ENCODE measurements around the gene SUPT6H. TPM values are rescaled to one million over a fixed set of nuclear protein-coding genes. Genes with fewer than 3 reads are reported as not detected.

The SUPT6H gene
- total and polyA plus RNA-seq, 2 of the 8 experiments (the other 6 are each of a cell fraction or from before 2014, with no cell fraction given) = 32.0 to 59.9 TPM

DNA sequence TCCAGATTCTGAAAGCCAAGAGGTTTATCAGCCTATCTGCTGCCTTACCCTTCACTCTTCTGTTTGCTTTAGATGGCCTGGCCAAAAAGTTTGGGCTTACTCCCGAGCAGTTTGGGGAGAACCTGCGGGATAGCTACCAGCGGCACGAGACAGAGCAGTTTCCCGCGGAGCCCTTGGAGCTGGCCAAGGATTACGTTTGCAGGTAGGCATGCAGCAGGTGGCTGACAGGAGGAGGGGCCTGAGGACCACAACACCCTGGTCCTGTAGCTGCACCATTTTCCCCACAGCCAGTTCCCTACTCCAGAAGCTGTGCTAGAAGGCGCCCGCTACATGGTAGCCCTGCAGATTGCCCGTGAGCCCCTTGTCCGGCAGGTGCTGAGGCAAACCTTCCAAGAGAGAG lies 20.6 kb downstream of the SUPT6H start:
- 96% methylated on average over 11 of the region's 11 CpGs; no CpG with 5 or more reads in 1 of the 2 experiments for WGBS, 2 experiments (ENCODE audit: extremely low coverage in 1 of 2, insufficient coverage in 1 of 2, insufficient read length in 1 of 2, insufficient replicate concordance in 2 of 2, low coverage in 1 of 2, low lambda C conversion rate in 2 of 2, missing lambda C conversion rate in 1 of 2)
- ChIA-PET POLR2A (ENCODE audit: partially characterized antibody) (interaction anchor here (0.7 to 3.9 kb wide), 10 partner anchors 11 to 105 kb away, joined by 3 to 16 read pairs (median 5); no protein-coding TSS in a partner anchor), CTCF (ENCODE audit: partially characterized antibody) (interaction anchor here (0.7 to 1.4 kb wide), 3 partner anchors 12 to 78 kb away, joined by 3 to 4 read pairs (median 3); no protein-coding TSS in a partner anchor)
- H3K9ac ChIP-seq (replicated peaks in 1 of 4; ENCODE audit: extremely low read depth in 1 of 4, low read depth in 3 of 4, low read length in 3 of 4) = no peak overlapping the region
- peaks cover 49 to 92% (median 81%) of the 10 kb centered on the region in 4 experiments for H3K36me3 ChIP-seq (ENCODE audit: control insufficient read depth in 2 of 4, insufficient read depth in 4 of 4, low read length in 3 of 4)
- H3K23ac ChIP-seq (ENCODE audit: insufficient read length) = no peak overlapping the region
- no peak overlapping the region for H4K5ac ChIP-seq (ENCODE audit: insufficient read length, low read depth, low read length)
- H3K9me3 ChIP-seq (ENCODE audit: insufficient read depth in 2 of 2, low read depth in 1 of 2, low read length in 1 of 2) = no peaks in the 10 kb centered on the region
- no peak overlapping the region for H3K4me3 ChIP-seq (ENCODE audit: extremely low read depth in 1 of 4, insufficient read depth in 2 of 4, low read depth in 3 of 4, low read length in 4 of 4)
- no peak overlapping the region for H2BK120ac ChIP-seq (replicated peaks; ENCODE audit: low read depth, low read length)
- no peak overlapping the region for H3K14ac ChIP-seq (ENCODE audit: insufficient read length)
- H3K79me2 ChIP-seq (ENCODE audit: control insufficient read depth in 1 of 2, insufficient read depth in 2 of 2, low read length in 2 of 2) = no peaks in the 10 kb centered on the region
- FAIRE-seq (no peak), DNase-seq (ENCODE audit: low read depth in 1 of 2, low spot score in 2 of 2) (no peak)
- peaks cover 0 to 9% of the 10 kb centered on the region in 2 experiments for H4K20me1 ChIP-seq (replicated peaks in 1 of 2; ENCODE audit: control insufficient read depth in 1 of 2, insufficient read depth in 2 of 2, low read length in 2 of 2)
- no peak overlapping the region for H2AFZ ChIP-seq (ENCODE audit: low read length)
- no peak overlapping the region for H3K18ac ChIP-seq (ENCODE audit: extremely low read depth, low read length)
- no peak overlapping the region for H3K27ac ChIP-seq (ENCODE audit: low read depth, low read length)
- H2BK12ac ChIP-seq (ENCODE audit: low read depth, low read length) = no peak overlapping the region
- no peaks in the 10 kb centered on the region for H3K4me1 ChIP-seq (replicated peaks in 1 of 4; ENCODE audit: control insufficient read depth in 3 of 4, insufficient read depth in 4 of 4, low read length in 3 of 4)
- H2BK20ac ChIP-seq (ENCODE audit: low read length) = no peak overlapping the region
- no peak overlapping the region for H3K56ac ChIP-seq (replicated peaks; ENCODE audit: insufficient read length, low read depth, low read length)
- H2BK15ac ChIP-seq (ENCODE audit: low read length) = no peak overlapping the region
- no peak overlapping the region for H2AK5ac ChIP-seq (ENCODE audit: low read depth, low read length)
- no peak overlapping the region for H3K4me2 ChIP-seq (ENCODE audit: insufficient read depth in 1 of 2, low read depth in 2 of 2, low read length in 2 of 2)
- no peak overlapping the region for H4K8ac ChIP-seq (ENCODE audit: extremely low read depth, insufficient read depth, low read length)
- H3K79me1 ChIP-seq (ENCODE audit: low read depth, low read length) = no peaks in the 10 kb centered on the region
- H3K27me3 ChIP-seq (replicated peaks in 1 of 4; ENCODE audit: control insufficient read depth in 3 of 4, extremely low read depth in 1 of 4, insufficient read depth in 3 of 4, low read length in 3 of 4) = no peaks in the 10 kb centered on the region
- no peak overlapping the region for H4K91ac ChIP-seq (replicated peaks; ENCODE audit: insufficient read length, low read length)
- no peak overlapping the region for H2BK5ac ChIP-seq (ENCODE audit: low read depth, low read length)
- H3K4ac ChIP-seq (replicated peaks; ENCODE audit: insufficient read length, low read depth, low read length) = no peak overlapping the region
- no peaks in the 10 kb centered on the region for H3K23me2 ChIP-seq (ENCODE audit: low read depth, low read length)
- TF ChIP-seq KDM1A (IDR thresholded peaks at IDR 0.05; ENCODE audit: borderline replicate concordance, low read length) = no peak
- no peak for TF ChIP-seq POLR2AphosphoS5 (IDR thresholded peaks at IDR 0.05; ENCODE audit: low read depth, low read length)
- no peak for TF ChIP-seq POLR2A (IDR thresholded peaks at IDR 0.05; ENCODE audit: control extremely low read depth in 1 of 2, low read depth in 2 of 2, low read length in 2 of 2)
- no peak for TF ChIP-seq TAF7 (optimal IDR thresholded peaks at IDR 0.05; ENCODE audit: borderline replicate concordance, low read depth, low read length)
- TF ChIP-seq SIRT6 (IDR thresholded peaks at IDR 0.05; ENCODE audit: low read length) = no peak
- TF ChIP-seq NANOG (IDR thresholded peaks at IDR 0.05; ENCODE audit: insufficient read depth, low read depth, low read length, poor library complexity, severe bottlenecking) = no peak
- TF ChIP-seq CTBP2 (IDR thresholded peaks at IDR 0.05; ENCODE audit: borderline replicate concordance, insufficient read depth, insufficient read length, low read length) = no peak
- TF ChIP-seq CBX5 (IDR thresholded peaks at IDR 0.05; ENCODE audit: low read depth, low read length) = no peak
- no peak for TF ChIP-seq RFX5 (IDR thresholded peaks at IDR 0.05; ENCODE audit: borderline replicate concordance, low read depth, low read length)
- TF ChIP-seq KDM4A (IDR thresholded peaks at IDR 0.05; ENCODE audit: low read depth, low read length, severe bottlenecking) = no peak
- TF ChIP-seq, protein P1, sequence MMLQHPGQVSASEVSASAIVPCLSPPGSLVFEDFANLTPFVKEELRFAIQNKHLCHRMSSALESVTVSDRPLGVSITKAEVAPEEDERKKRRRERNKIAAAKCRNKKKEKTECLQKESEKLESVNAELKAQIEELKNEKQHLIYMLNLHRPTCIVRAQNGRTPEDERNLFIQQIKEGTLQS (IDR thresholded peaks at IDR 0.05; ENCODE audit: insufficient read depth, low read depth, low read length) = no peak
- TF ChIP-seq CHD1 (IDR thresholded peaks at IDR 0.05; ENCODE audit: low read depth, low read length) = no peak
- TF ChIP-seq NRF1 (IDR thresholded peaks at IDR 0.05; ENCODE audit: low read depth, low read length) = no peak
- no peak for TF ChIP-seq JUND (IDR thresholded peaks at IDR 0.05; ENCODE audit: low read length)

Measured in H1 (cell line).